Fibroblast of skin of scalp (primary cell): ENCODE results near the gene CST2.
"Not testable (repeated sequence)": the region's sequence is repeated elsewhere in the genome, so short reads cannot be mapped to it uniquely, and the experiment has no call there.

Experiments
- DNase-seq: peaks from one replicate; pipeline ENCODE4 v3.0.0-alpha.2; 2013

The CST2 gene

DNA sequence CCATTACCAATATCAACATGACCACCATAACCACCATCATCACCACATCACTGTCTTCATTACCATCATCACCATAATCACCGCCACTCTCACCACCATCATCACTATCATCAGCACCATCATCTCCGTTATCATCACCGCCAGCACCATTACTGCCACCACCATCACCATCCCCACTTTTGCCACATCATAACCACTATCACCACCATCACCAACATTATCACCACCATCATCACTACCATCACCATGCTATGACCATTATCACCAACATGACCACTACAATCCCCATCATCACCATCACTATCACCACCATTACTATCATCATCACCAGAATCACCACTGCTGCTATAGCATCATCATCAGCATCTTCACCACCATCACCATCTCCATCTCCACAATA, 25.7 kb downstream of the CST2 start:
- no peak for DNase-seq

DNA sequence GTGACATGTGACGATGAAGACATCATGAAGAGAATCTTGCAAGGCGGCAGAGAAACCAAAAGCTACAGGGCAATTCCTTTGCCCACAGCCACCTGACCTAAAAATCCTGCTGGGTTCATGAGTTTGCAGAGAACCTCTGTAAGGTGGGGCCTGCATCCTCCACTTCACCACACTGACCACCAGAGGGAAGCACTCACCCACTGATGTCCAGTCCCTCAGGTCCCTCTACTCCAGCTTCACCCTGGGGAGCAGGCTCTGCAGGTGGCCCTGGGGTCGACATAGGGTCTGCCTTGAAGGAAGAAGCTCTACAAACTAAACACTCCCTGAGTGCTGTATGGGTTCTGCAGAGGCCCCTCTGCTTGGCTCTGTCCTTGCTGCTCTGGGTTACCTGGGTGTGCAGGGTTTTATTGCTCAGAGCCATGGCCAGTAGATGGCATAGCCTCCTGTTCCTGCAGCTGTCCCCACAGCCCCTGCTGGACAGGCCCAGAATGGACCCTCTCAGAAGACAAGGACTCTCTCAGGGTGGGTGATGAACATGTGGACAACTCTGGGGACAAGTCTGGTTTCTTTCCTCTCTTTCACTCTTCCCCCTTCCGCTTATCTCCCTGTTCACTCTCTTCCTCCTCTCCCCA, 27.2 kb downstream of the CST2 start:
- peak; percentile 9 for DNase-seq

DNA sequence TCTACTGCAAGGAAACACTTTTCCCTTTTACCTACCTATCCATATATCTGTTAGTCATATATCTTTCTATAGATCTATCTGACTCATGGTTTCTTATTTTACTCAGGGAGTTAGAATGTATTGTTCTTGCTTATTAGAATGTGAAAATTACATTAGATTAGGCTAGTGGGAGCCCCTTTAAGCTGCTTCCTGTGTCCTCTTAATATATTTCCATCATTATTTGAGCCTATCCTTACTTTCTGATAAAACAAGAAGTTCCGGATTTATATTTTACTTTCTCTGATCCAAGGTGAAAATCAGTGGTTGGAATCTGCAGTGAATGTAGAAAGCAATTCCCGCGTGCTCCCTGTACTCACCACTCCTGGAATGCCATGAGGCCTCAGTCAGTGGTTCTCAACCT, 31.0 kb downstream of the CST2 start:
- no peak for DNase-seq

DNA sequence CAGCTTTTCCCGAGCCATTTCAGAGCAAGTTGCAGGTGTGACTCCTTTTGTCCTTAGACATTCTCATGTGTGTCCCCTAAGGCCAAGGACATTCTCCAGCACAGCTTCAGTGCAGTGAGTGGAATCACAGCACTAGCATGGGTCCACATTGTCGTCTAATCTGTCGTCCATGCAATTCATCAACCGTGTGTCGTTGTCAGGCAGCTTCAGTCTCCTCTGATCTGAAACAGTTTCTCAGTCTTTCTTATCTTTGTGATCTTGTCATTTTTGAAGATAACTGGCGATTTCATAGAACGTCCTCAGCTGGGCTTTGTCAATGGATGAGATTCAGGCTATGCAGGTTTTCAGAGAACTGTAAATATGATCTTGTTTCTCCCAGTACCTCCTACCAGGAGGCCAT, 31.7 kb downstream of the CST2 start:
- no peak for DNase-seq

DNA sequence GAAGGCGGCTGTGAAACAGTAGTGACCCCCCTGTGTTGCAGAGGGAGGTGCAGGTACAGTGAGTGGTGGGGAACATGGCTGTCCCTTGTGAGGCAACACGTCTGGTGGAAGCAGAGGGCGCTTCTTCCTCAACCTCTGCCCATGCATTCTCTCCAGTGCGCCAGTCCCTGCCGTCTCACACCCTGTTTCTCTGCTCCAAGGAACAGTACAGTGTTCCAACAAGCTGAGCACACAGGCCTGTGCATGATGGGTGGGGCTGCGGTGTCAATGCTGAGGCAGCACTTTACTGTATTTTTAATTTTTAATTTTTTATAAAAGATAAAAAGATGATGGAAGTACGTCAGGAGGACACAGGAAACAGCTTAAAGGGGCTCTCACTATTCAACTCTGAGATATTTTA, 32.5 kb downstream of the CST2 start:
- no peak for DNase-seq

DNA sequence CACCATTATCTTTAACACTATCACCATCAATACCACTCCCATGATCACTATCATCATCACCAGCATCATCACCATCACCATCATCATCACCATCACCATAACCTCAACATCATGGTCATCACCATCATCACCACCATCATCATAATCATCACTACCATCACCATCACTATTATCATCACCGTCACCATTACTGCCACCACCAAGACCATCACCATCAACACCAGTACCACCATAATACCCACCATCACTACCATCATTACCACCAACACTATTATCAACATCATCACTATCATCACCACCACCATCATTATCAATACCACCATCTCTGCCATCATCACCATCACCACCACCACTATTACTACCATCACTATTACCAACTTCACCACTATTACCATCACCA, 43.1 kb downstream of the CST2 start:
- DNase-seq = no peak

DNA sequence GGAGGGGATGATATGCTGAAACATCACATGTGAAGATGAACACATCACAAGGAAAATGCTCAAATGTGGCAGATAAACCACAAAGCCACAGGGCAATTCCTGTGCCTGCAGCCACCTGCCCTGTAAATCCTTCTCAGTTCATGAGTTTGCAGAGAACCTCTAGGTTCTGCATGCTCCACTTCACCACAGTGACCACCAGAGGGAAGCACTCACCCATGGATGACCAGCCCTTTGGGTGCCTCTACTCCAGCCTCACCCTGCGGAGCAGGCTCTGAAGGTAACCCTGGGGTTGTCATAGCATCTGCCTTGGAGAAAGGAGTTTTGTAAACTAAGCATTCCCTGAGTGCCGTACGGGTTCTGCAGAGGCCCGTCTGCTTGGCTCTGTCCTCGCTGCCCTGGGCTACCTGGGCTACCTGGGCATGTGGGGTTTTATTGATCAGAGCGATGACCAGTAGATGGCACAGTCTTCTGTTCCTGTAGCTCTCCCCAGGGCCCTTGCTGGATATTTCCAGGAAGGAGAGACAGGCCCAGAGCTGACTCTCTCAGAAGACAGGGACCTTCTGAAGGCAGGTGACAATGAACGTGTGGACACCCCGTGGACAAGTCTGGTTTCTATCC, 44.1 kb downstream of the CST2 start:
- DNase-seq = peak; percentile 14

DNA sequence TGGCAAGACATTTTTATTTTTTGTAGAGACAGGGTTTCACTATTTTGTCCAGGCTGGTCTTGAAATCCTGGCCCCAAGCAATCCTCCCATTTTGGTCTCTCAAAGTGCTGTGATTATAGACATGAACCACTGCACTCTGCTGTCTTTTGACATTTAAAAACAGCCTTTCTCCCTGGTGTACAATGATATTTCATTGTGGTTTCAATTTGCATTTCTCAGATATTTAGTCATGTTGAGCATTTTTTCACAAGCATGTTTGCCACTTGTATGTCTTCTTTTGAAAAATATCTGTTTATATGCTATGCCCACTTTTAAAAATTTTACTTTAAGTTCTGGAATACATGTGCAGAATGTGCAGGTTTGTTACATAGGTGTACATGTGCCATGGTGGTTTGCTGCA, 47.9 kb downstream of the CST2 start:
- peak; percentile 67 for DNase-seq

DNA sequence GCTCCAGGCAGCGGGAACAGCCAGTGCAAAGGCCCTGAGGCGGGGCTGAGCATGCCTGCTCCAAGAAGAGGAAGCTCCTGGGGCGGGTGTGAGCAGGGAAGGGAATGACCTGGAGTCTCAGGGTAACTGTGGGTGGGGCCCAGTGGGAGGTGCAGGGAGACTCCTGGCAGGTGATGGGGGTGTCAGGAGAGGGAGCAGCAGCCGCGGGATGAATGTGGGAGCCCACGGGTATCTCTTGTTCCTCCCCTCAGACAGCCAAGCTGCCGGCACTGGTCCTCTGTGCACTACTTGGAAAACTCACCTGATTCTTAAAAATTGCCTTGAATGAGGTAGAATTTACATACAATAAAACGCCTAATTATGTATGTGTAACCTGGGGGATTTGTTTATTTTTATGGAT, 49.1 kb downstream of the CST2 start:
- not testable (repeated sequence) for DNase-seq

DNA sequence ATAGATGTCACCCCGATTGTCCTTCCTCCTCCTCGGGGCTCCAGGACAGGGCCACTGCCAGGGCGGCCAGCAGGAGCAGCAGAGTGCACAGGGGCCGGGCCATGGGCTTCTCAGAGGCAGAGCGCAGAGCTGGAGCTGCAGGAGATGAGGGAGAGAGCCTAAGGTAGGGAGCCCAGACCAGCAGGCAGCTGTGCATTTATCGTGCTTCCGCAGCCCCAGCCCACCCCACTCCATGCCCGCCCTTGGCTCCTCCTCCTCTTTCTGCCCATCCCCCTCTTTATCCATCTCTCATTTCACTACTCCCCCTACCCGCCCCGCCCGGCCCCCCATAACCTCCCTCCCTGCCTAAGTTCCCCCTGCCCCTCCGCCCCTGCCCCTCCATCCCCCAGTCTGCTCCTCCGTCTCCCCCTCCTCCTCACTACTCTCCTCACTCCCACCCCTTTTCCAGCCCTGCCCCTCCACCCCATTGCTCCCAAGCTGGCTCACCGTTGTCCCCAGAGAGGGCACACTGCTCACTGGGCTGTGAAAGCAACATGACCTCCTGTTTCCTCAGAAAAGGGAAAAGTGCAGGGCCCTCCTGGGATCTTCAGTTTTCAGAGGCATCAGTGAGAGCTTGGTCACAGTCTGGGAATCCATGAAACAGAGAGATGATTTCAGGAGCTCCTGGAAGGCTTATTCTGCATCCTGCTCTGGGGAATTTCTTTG, 50.3 kb downstream of the CST2 start:
- DNase-seq = peak; percentile 42

DNA sequence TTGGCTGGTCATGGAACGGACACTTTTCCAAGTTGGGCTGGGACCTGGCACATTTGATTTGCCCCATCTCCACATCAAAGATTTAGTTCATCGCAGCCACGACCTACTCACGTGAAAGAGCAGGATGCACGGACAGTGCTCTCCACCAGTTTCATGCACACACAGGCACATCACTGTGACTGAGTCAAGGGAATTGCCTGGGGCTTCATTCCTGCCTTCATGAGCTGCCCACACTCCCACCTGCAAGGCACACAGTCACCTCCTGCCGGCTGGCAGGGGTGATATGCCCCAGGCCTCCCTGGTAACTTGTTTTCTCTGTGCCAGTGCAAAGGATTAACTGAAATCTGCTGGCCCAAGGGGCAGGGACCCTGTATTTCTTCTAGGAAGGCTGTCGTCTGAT, 52.4 kb downstream of the CST2 start:
- no peak for DNase-seq
